ENCODE measurements around the gene BMP7. TPM values are rescaled to one million over a fixed set of nuclear protein-coding genes. Genes with fewer than 3 reads are reported as not detected.

The BMP7 gene
- total and polyA plus RNA-seq, 2 of the 13 experiments (the other 11 are each of a cell fraction or from before 2014, with no cell fraction given) = not detected

- TF ChIP-seq ZNF746 (CRISPR knock-in tag; IDR thresholded peaks at IDR 0.05) (no peak), RBM22 (optimal IDR thresholded peaks at IDR 0.05; ENCODE audit: low read length) (no peak), ZNF816 (CRISPR knock-in tag; IDR thresholded peaks at IDR 0.05; ENCODE audit: borderline replicate concordance) (no peak), ZNF441 (CRISPR knock-in tag; IDR thresholded peaks at IDR 0.05; ENCODE audit: borderline replicate concordance) (no peak), ZNF234 (CRISPR knock-in tag; conservative IDR thresholded peaks at IDR 0.05) (no peak), FOXM1 (CRISPR knock-in tag; IDR thresholded peaks at IDR 0.05) (no peak), HDAC2 (CRISPR knock-in tag; IDR thresholded peaks at IDR 0.05) (peak; percentile 84), RELA (CRISPR knock-in tag; IDR thresholded peaks at IDR 0.05) (0 out of 2 replicates have a peak, but pooled peaks have one; percentile 35), MEF2D (CRISPR knock-in tag; IDR thresholded peaks at IDR 0.05) (no peak), ZFP91 (CRISPR knock-in tag; IDR thresholded peaks at IDR 0.05; ENCODE audit: borderline replicate concordance) (peak; percentile 41; the same call in 1 of the 2 replicates), TCF12 (IDR thresholded peaks at IDR 0.05) (no peak), TCF12 (CRISPR knock-in tag; IDR thresholded peaks at IDR 0.05) (0 out of 2 replicates have a peak, but pooled peaks have one; percentile 15), ASH2L (IDR thresholded peaks at IDR 0.05; ENCODE audit: insufficient read length, low read depth, low read length) (no peak), ZNF556 (CRISPR knock-in tag; IDR thresholded peaks at IDR 0.05; ENCODE audit: borderline replicate concordance) (no peak), ZNF430 (CRISPR knock-in tag; IDR thresholded peaks at IDR 0.05) (no peak), KMT2B (CRISPR knock-in tag; IDR thresholded peaks at IDR 0.05) (no peak), ZNF564 (CRISPR knock-in tag; IDR thresholded peaks at IDR 0.05) (0 out of 2 replicates have a peak, but pooled peaks have one; percentile 18), ATAD3A (CRISPR knock-in tag; IDR thresholded peaks at IDR 0.05) (no peak), HIVEP1 (CRISPR knock-in tag; IDR thresholded peaks at IDR 0.05) (peak; percentile 64), PCBP1 (IDR thresholded peaks at IDR 0.05; ENCODE audit: borderline replicate concordance, low read depth, low read length) (no peak), ZNF337 (CRISPR knock-in tag; IDR thresholded peaks at IDR 0.05; ENCODE audit: borderline replicate concordance, low read depth) (no peak), ZSCAN21 (CRISPR knock-in tag; IDR thresholded peaks at IDR 0.05; ENCODE audit: borderline replicate concordance) (no peak), ZNF546 (CRISPR knock-in tag; conservative IDR thresholded peaks at IDR 0.05) (no peak), RFX1 (IDR thresholded peaks at IDR 0.05) (no peak)
- TF ChIP-seq, protein P1, sequence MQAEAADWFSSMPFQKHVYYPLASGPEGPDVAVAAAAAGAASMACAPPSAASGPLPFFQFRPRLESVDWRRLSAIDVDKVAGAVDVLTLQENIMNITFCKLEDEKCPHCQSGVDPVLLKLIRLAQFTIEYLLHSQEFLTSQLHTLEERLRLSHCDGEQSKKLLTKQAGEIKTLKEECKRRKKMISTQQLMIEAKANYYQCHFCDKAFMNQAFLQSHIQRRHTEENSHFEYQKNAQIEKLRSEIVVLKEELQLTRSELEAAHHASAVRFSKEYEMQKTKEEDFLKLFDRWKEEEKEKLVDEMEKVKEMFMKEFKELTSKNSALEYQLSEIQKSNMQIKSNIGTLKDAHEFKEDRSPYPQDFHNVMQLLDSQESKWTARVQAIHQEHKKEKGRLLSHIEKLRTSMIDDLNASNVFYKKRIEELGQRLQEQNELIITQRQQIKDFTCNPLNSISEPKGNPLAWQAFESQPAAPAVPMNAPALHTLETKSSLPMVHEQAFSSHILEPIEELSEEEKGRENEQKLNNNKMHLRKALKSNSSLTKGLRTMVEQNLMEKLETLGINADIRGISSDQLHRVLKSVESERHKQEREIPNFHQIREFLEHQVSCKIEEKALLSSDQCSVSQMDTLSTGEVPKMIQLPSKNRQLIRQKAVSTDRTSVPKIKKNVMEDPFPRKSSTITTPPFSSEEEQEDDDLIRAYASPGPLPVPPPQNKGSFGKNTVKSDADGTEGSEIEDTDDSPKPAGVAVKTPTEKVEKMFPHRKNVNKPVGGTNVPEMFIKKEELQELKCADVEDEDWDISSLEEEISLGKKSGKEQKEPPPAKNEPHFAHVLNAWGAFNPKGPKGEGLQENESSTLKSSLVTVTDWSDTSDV (CRISPR knock-in tag; IDR thresholded peaks at IDR 0.05) = no peak
- TF ChIP-seq, protein P2, sequence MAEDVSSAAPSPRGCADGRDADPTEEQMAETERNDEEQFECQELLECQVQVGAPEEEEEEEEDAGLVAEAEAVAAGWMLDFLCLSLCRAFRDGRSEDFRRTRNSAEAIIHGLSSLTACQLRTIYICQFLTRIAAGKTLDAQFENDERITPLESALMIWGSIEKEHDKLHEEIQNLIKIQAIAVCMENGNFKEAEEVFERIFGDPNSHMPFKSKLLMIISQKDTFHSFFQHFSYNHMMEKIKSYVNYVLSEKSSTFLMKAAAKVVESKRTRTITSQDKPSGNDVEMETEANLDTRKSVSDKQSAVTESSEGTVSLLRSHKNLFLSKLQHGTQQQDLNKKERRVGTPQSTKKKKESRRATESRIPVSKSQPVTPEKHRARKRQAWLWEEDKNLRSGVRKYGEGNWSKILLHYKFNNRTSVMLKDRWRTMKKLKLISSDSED (CRISPR knock-in tag; IDR thresholded peaks at IDR 0.05) = no peak
These were observed 2.3 kb downstream of the BMP7 start (continued) for GRCh38 chr20:57263801-57264792.
